ENCODE results near the gene GPR89B. TPM values are rescaled to one million over a fixed set of nuclear protein-coding genes. Genes with fewer than 3 reads are reported as not detected.
"Not testable (repeated sequence)": the region's sequence is repeated elsewhere in the genome, so short reads cannot be mapped to it uniquely, and the experiment has no call there.

Gene GPR89B
- total RNA-seq, 1 donor from 2014 or later: 20.6 TPM

- intact Hi-C loops (cut with DNase I); H3K36me3 ChIP-seq; H3K27ac ChIP-seq; H3K9me3 ChIP-seq; H3K27me3 ChIP-seq; DNase-seq (ENCODE audit: extremely low spot score in 2 of 2); H3K4me3 ChIP-seq; H3K4me1 ChIP-seq: not testable (repeated sequence)
Measured at GRCh38 chr1:147966657-147967056, 38.4 kb downstream of the GPR89B start.

GRCh38 chr1:147978896-147979651 lies 50.9 kb downstream of the GPR89B start:
- H3K9me3 ChIP-seq; H3K36me3 ChIP-seq; H3K4me1 ChIP-seq; H3K27ac ChIP-seq; DNase-seq (ENCODE audit: extremely low spot score in 2 of 2); H3K4me3 ChIP-seq; H3K27me3 ChIP-seq; intact Hi-C loops (cut with DNase I): not testable (repeated sequence)

- H3K27me3 ChIP-seq; DNase-seq (ENCODE audit: extremely low spot score in 2 of 2); H3K27ac ChIP-seq; H3K9me3 ChIP-seq; H3K36me3 ChIP-seq; H3K4me1 ChIP-seq; intact Hi-C loops (cut with DNase I); H3K4me3 ChIP-seq: not testable (repeated sequence)
Measured at GRCh38 chr1:147985374-147985773, 57.2 kb downstream of the GPR89B start.

- intact Hi-C loops (cut with DNase I); H3K9me3 ChIP-seq: not testable (repeated sequence)
Measured at GRCh38 chr1:147987893-147988292, 59.7 kb downstream of the GPR89B start.

GRCh38 chr1:147992916-147993315 lies 64.7 kb downstream of the GPR89B start:
- DNase-seq (ENCODE audit: extremely low spot score in 2 of 2); H3K4me1 ChIP-seq; H3K4me3 ChIP-seq; H3K27ac ChIP-seq; H3K9me3 ChIP-seq; intact Hi-C loops (cut with DNase I); H3K36me3 ChIP-seq; H3K27me3 ChIP-seq: not testable (repeated sequence)

More at GRCh38 chr1:147987893-147988292, 59.7 kb downstream of the GPR89B start:
- H3K27ac ChIP-seq; H3K4me3 ChIP-seq; H3K27me3 ChIP-seq; H3K36me3 ChIP-seq; H3K4me1 ChIP-seq; DNase-seq (ENCODE audit: extremely low spot score in 2 of 2): not testable (repeated sequence)

GRCh38 chr1:147993400-147993799 lies 65.2 kb downstream of the GPR89B start:
- H3K36me3 ChIP-seq; intact Hi-C loops (cut with DNase I); DNase-seq (ENCODE audit: extremely low spot score in 2 of 2); H3K4me1 ChIP-seq; H3K27me3 ChIP-seq; H3K4me3 ChIP-seq; H3K27ac ChIP-seq; H3K9me3 ChIP-seq: not testable (repeated sequence)

GRCh38 chr1:147993825-147994615 lies 65.8 kb downstream of the GPR89B start:
- H3K27me3 ChIP-seq; intact Hi-C loops (cut with DNase I); H3K4me1 ChIP-seq; H3K4me3 ChIP-seq; H3K9me3 ChIP-seq; H3K27ac ChIP-seq; DNase-seq (ENCODE audit: extremely low spot score in 2 of 2); H3K36me3 ChIP-seq: not testable (repeated sequence)

GRCh38 chr1:147996088-147996487 lies 67.9 kb downstream of the GPR89B start:
- intact Hi-C loops (cut with DNase I); H3K27me3 ChIP-seq; H3K9me3 ChIP-seq; H3K4me3 ChIP-seq; H3K36me3 ChIP-seq; H3K27ac ChIP-seq; H3K4me1 ChIP-seq; DNase-seq (ENCODE audit: extremely low spot score in 2 of 2): not testable (repeated sequence)

- intact Hi-C loops (cut with DNase I); H3K4me1 ChIP-seq; H3K36me3 ChIP-seq; H3K27ac ChIP-seq; DNase-seq (ENCODE audit: extremely low spot score in 2 of 2); H3K4me3 ChIP-seq; H3K9me3 ChIP-seq; H3K27me3 ChIP-seq: not testable (repeated sequence)
Measured at GRCh38 chr1:148007724-148008123, 79.5 kb downstream of the GPR89B start.

- Histone ChIP-seq H3K4me1 (no peaks in the 10 kb centered on the region), H3K27ac (no peak overlapping the region), H3K4me3 (no peak overlapping the region), H3K36me3 (no peaks in the 10 kb centered on the region), H3K9me3 (no peaks in the 10 kb centered on the region), H3K27me3 (no peaks in the 10 kb centered on the region)
- no peak for DNase-seq (ENCODE audit: extremely low spot score in 2 of 2)
- intact Hi-C loops (cut with DNase I): no loop called here
- TF ChIP-seq CTCF (IDR thresholded peaks at IDR 0.05) (no peak), POLR2A (IDR thresholded peaks at IDR 0.05) (no peak), POLR2AphosphoS5 (IDR thresholded peaks at IDR 0.05; ENCODE audit: insufficient read depth in 1 of 2, low read depth in 1 of 2) (no peak)
Measured at GRCh38 chr1:148010527-148010926, 82.3 kb downstream of the GPR89B start.

GRCh38 chr1:148013177-148014144 lies 85.2 kb downstream of the GPR89B start:
- H3K4me1 ChIP-seq; H3K27ac ChIP-seq; H3K36me3 ChIP-seq; intact Hi-C loops (cut with DNase I); H3K9me3 ChIP-seq; H3K27me3 ChIP-seq; DNase-seq (ENCODE audit: extremely low spot score in 2 of 2); H3K4me3 ChIP-seq: not testable (repeated sequence)
